ENCODE data around the gene GLP2R.
"Not testable (repeated sequence)": the region's sequence is repeated elsewhere in the genome, so short reads cannot be mapped to it uniquely, and the experiment has no call there.

GLP2R gene, protein sequence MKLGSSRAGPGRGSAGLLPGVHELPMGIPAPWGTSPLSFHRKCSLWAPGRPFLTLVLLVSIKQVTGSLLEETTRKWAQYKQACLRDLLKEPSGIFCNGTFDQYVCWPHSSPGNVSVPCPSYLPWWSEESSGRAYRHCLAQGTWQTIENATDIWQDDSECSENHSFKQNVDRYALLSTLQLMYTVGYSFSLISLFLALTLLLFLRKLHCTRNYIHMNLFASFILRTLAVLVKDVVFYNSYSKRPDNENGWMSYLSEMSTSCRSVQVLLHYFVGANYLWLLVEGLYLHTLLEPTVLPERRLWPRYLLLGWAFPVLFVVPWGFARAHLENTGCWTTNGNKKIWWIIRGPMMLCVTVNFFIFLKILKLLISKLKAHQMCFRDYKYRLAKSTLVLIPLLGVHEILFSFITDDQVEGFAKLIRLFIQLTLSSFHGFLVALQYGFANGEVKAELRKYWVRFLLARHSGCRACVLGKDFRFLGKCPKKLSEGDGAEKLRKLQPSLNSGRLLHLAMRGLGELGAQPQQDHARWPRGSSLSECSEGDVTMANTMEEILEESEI

DNA sequence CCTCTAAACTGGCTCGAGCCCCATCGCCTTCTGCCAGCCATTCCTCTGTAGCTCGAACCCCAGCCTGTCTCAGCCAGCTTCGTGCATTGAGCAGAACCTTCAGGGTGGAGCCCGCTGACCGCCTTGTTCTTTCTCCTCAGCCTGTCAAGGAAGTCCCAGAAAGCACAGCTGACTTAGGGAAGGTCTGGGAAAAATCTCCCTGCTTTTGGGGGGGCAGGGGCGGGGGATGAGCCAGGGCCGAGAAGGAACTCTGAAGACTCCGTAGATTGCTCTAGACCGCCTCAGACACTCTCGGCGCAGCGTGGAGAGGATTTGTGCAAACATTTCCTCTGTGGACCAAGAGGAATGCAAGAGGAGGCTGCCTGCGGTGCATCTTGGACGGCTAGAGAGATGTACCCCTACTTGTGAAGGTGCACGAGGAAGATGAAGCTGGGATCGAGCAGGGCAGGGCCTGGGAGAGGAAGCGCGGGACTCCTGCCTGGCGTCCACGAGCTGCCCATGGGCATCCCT, at the start of gene GLP2R:
Gene GLP2R (plus strand): TSS at position 284 of the 510 bp plus-strand sequence. CDS start 140 bp downstream, at position 424.
- no peak for DNase-seq

DNA sequence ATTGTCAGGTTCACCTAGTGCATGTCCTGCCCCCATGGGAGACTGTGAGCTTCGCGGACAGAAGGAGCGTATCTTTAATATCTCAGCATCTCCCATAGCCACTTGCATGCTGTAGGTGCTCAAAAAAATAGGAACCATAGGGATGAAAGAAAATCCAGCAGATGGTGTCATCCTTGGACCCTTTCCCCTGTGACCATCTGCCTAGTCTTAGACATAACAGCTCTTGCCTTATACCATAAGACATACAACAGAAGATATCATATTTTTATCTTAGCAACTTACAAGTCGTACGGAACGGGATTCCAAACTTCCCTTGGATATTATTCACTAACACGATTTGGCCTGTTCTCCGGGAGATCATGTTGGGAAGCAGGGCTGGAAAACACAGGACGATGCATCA, 48.8 kb upstream of the GLP2R start:
- no peak for DNase-seq

DNA sequence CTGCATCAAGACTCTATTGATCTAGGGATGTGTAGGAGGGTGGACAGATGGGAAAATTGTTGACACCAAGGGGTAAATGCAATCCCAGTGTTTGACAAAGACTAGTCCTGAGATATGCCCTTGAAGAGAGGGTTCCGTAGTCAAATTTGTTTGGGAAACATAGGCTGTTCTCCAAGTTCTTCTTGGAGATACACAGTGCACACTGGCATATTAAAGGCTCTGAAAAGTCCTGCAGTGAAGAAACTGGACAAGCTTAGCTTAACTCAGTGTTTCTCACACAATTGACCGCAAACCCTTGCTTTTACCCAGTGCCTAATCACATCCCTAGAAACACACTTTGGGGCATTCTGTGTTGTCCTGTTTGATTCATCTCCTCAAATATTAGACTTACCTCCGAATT, 45.2 kb upstream of the GLP2R start:
- no peak for DNase-seq

DNA sequence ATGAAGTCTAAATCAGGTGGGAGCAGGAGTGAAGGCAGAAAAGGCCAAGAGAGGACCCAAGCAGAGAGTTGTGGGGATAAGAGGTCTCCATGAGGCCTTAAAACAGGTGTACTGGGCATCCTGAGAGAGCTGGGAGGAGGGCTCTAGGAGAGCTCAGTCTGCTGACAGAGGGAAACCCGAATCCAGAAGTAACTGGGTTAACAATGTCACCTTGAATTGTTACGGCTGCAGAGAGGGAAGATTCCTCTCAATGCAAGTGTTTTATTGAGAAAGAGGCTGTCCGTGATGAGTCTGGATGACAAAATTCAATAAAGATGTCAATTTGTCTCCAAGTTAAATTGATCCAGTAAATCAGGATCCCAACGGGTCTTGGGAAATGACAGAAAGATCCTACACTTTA, 42.7 kb upstream of the GLP2R start:
- DNase-seq: no peak

DNA sequence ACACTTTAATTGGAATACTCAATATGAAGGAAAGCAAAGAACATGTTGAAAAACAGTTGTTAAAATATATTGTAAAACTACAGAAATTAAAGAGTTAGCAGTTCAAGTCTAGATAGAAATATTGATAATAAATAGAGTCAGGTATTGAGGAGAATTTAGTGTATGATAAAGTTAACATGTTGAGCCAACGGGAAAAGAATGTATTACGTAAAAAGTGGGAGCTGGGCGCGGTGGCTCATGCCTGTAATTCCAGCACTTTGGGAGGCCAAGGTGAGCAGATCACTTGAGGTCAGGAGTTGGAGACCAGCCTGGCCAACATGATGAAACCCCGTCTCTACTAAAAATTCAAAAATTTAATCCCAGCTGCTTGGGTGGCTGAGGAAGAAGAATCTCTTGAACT, 42.3 kb upstream of the GLP2R start:
- not testable (repeated sequence) for DNase-seq

DNA sequence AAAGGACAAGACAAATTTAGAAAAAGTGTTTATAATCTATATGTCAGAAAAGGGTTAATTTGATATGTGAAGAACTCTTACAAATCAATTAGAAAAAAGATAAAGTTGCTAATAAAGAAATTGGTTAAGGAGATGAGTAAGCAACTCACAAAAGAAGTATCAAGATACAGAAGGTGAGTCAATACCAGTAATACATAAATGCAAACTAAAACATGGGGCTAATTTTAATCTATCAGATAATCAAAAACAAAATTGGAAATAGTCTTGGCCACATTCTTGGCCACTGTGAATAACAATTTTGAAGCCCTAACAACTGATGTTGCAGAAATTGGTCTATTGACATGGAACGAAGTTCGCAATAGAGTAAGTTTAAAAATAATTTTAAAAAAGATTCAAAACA, 41.2 kb upstream of the GLP2R start:
- DNase-seq: no peak

DNA sequence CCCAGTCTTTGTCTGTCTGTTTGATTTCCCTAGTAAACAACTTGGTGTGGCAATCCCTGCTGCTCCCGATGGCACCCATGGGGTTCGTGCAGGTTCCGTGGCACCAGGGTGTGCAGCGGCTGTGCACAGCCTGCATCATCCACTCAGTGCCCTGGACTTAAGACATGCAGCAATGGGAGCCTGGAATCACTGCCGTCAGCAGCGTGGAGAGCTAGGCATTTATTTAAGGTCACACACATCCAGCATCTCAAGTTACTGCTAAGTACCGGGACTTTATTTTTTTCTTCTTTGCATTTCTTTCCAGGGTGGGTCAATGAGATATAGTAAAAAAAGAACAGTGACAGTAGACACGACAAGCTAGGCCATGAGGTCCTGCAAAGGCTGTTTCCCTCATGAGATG, 37.1 kb upstream of the GLP2R start:
- DNase-seq: no peak

DNA sequence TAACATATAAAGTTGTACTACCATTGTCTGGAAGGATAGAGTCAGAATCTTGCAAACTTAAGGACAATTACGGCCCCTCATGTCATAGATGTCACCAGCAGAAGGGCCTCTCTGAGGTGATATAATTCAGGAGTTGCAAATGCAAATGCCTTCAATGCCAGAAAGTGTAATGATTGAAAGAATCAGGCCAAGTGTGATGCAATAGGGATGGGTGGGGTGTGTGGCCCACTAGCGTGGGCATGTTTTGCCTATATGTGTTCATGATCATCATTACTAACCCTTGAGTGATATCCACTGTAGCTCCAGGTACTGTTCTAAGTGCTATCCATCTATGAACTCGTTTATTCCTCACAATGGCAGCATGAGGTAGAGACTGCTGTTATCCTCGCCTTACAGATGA, 35.4 kb upstream of the GLP2R start:
- no peak for DNase-seq

DNA sequence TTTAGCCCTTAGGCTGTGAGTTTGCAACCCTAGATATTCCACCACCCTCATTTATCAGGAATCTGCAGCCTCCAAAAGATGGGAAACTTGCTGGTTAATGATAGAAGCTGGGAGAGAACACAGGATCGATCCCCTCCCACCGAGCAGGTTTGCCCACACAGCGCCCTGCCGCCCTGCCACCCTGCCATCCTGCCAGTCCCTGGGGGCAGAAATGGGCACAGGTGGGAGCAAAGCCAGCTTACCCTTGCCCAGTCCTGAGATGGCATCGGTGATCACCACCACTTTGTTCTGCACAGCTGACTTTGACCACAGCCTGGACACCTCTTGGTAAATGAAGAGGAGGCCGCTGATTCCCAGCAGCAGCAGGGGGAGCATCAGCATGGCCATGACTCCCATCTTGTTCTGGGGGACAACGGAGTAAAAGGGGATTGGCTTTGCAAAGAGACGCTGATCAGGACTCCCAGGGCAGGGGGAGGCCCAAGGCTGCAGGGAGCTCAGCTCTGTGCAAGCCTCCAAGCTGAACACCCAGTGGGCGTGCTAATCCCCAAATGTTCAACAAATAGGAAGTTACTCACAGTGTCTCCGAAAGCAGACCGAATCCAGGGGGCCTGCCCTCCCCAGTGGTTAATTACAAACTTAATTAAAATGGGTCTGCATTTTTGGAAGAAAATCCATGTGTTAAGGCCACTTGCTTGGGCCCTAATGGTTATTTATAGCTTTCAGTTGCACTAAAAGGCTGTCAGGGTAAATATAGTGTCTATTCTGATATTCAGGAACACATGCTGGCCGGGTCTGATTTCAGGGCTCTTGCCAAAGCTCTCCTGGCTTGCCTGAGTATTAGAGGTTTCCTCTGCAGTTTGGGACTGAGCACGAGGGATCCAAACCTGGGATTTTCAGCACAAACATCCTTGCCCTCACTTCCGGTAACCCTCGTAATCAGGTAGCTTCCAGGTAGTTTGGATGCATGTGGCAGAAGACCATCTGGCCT, 34.5 kb upstream of the GLP2R start, which contains the start of gene DHRS7C:
Gene DHRS7C (minus strand): TSS at position 704 of the 988 bp plus-strand sequence. CDS start 308 bp downstream, at position 396.
- DNase-seq: no peak

DNA sequence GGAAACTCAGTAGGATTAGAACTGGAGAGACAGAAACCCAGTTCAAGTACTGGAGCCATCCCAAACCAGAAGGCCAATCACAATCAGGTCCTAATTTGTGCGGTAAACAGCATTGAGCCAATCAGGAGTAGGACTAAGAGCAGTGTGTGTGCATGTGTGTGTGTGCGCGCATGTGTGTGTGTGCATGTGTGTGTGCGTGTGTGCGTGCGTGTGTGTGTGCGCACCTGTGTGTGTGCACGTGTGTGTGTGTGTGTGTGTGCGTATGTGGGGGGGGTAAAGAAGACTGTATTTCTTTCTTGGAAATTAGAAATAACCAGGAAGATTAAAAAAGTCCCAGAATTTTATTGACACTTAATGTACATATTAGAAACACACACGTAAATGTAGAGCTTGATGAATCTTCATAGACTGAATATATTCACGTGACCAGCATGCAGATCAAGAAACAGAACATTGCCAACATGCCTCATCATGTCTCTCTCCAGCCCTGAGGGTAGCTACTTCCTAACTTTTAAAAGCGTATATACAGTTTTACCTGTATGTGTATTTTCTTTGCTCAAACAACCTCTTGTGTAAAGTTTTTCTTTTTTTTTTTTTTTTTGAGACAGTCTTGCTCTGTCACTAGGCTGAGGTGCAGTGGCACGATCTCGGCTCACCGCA, 33.4 kb upstream of the GLP2R start:
- no peak for DNase-seq

DNA sequence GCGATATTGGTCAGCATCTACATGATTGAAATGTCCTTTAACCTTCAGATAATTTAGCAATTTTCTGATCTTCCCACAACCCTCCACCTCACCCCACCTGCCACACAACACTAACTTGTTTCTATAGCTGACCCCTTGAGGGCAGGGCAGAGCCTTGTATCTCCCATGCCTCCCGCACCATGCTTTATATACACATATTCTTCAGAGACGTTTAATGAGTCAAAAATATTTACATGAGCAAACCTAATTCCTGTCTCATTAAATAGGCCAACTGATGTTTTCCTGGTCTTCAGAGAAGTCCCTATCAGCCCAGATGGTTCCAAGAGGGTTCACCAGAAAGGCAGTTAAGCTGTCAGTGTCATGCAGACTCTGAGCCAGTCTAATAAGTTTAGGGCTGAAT, 27.7 kb upstream of the GLP2R start:
- DNase-seq: no peak

DNA sequence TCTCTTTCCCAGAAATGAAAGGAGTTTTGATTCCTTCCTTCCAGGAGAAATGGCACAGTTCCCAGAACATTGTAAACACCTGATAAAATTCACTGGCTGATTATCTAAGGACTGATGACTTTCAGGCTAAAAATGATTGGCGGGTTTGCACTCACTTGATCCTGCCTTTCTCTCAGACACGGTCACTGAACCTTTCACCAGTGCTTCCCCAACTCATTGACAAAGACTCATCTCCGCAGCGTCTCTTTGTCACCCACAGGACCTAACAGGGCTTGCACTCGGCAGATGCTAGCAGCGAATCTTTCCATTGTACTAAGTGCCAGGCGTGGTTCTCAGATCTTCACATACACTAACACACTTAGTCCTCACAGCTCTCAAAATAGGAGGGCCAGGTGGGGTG, 27.0 kb upstream of the GLP2R start:
- DNase-seq: no peak

DNA sequence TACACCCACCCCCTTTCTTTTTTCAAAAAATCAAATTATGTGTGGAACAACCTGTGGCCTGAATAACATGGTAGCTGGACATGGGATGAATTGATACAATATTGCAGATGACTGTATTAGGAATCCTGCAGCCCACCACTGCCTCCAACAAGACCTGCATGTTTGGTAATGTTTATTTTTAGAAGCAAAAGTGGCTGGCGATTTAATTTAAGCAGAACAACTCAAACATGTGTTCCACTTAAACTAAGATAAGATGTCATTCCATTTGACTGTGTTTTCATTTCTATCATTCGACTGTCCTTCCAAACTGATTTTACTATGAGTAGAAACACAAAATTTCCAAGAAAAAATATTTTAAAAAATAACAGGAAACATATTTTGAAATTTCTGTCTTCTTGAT, 24.2 kb upstream of the GLP2R start:
- DNase-seq: no peak

DNA sequence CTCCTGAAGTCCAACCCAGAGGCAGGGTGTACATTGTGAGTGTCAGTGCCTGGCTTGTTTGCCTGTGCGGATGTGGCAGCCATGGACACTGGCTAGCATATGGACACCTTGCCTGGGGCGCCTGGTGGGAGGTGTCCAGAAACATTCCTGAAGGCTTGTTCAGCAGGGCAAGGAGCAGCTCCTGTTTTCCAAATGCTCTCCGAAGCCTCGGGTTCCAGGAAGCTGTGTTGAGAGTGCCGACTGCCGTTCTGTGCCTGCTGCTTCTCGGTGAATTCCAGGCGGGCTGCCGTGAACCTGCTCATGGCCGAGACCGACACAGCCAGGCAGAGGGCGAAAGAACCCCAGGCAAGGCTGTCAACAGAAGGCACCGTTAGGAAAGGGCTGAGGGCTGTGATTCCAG, 23.4 kb upstream of the GLP2R start:
- DNase-seq: no peak

DNA sequence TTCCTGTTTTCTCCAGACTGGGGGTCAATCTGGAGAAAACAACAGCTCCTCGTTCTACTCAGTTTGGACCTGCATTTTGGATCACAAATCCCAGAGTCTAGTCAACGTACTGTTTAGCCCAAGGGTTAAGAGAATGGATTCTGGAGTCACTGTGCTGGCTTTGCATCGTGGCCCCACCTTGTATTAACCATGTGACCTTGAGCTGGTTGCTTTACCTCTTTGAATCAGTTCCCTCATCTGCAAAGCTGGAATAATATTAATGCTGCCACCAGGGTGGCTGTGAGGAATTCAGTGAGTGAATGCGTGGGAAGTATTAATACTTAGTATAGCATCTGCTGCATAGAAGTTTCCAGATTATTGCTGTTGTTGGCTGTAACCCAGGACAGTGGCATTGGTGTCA, 23.0 kb upstream of the GLP2R start:
- no peak for DNase-seq

DNA sequence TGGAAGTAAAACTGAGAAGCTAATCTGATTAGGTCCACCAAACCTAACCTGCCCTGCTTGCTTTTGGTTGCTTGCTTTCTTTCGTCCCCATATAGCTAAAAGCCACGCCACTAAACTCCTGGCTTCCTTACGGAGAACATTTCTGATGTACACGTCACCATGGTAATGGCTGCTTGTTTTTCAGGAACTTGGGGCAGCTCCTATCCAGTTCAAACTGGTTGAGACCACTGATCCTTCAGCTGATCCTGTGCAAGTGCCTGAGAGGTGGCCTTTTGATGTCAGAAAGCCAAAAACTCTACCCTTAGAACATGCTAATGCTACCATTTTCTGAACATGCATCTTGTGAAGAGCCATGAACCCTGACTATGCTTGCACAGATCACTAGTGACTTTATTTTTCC, 20.0 kb upstream of the GLP2R start:
- no peak for DNase-seq

DNA sequence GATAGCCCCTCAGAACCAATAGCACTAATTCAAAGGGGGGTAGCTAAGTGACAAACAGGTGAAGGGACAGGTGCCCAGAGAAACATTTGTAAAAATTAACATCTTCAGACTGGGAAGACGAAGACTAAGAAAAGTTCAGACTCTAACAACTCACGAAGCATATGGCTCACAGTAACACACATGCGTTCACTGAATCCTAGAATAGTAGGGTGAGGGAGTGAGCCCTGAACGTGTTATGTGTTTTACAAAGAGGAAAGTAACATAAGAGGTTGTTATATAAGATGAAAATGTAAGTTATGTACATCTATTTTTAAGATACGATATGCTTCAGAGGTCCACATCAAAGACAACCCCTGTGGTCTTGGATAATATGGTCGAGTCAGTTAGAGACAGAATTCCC, 19.0 kb upstream of the GLP2R start:
- DNase-seq: no peak

DNA sequence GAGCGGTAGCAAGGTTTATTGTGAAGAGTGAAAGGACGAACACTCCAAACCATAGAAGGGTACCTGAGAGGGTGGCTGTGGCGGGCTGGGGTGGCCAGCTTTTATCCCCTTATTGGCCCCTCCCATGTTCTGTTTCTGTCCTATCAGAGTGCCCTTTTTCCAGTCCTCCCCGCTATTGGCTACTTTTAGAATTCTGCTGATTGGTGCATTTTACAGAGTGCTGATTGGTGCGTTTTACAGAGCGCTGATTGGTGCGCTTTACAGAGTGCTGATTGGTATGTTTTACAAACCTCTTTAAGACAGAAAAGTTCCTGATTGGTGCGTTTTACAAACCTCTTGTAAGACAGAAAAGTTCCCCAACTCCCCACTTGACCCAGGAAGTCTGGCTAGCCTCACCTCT, 16.3 kb upstream of the GLP2R start:
- DNase-seq: no peak

DNA sequence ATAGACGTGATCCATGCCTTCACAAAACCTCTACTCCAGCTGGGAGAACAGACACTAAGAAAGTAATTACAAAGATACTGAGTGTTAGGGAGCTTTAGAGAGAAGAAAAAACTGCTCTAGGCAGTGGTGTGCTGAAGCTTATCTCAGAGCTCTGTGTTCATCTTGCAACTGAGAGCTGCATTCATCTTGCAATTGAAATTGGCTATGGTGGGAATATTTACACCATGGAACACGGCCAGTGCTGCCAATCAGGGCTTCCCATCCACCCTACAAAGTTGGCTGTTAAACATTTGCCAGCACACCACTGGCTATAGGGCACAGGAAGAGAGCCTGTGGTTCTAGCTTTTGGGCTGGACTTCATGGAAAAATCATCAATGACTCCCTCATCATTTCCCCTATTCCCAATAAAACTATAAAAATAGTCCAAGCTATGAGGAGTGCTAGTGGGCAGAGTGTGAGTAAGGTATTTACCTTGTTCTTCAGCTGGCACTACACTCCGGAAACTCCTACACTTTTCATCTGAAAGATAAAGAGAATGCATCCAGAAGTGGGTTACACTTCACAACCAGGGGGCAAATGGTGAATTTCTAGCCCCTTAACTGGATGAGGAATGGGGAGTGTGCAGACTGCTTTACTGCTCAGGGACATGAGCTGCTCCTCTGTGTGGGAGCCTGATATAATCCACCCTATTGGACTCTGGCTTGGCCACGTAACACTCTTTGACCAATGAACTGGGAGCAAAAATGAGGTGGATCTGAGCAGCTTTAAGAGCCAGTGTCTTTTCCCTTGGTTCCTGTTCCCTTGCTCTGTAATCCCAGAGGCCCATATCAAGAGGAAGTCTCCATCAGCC, 15.4 kb upstream of the GLP2R start:
- DNase-seq: no peak

DNA sequence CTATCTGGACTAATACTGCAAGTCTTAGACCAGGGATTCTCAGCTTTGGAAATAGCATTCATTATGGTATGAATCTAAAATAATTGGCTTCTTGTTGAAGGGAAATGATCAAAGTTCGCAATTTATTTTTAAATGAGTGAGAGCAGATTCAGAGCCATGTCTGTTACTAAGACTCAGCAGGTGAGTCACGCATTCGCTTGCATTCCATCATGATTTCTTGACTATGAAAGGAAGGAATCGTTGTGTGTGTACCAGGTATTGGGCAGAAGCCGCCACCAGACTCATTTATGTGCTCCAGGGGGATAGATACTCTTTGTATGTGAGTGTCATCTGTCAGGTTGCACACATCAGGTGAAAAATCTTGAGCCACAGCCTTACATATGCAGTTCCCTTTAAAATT, 14.6 kb upstream of the GLP2R start:
- no peak for DNase-seq

DNA sequence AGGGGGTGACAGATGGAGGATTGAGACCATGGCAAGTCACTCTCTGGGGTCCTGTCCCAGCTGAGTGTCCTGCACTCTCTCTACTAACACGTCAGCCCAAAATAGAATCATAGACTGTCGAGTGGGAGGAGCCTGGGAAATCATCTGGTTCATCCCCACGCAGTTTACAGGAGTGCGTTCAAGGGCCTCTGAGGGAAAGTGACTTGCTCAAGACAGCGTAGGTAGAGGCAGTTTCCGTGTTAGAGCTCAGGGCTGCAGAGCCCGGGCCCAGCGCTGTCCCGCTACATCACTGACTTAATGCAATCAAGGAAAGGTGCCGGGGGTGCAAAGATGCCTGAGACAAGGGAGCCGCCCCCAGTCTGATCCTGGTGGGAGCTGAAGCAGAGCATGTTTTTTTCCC, 14.2 kb upstream of the GLP2R start:
- no peak for DNase-seq

DNA sequence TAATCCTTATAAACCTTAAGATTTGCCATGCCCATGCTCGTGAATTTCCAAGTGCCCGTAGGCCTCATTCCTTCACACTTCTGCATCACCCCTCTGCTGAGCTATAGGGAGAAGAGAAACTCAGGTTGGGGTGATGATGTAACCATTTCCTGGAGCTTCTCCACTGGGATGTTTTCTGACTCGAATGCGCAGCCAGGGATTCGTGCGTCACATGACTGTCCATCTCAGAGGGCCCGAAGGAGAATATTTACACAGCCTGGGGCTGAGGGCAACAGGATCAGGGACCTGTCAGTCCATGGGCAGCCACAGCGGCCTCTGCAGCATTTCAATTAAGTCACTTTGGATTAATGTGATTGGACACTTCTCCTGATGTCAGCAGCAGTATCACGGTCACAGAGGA, 12.6 kb upstream of the GLP2R start:
- DNase-seq: no peak
